Sigmoid colon (tissue), 4 donors: Measurements from ENCODE around the gene LLPH.

Source experiments
- EP300 ChIP-seq, 4 donors: sonication (generic); formaldehyde crosslinking; IDR thresholded peaks; one replicate each; pipeline ENCODE4 v1.6.1; 2017; ENCODE audit warnings: antibody characterized with exemption in 4 of 4
- POLR2A ChIP-seq, 2 donors: fragments of 450-650 bp; IDR thresholded peaks; one replicate each; pipeline ENCODE4 v1.6.1; 2016; ENCODE audit warnings: antibody characterized with exemption in 2 of 2, mild to moderate bottlenecking in 2 of 2, moderate library complexity in 2 of 2
- POLR2AphosphoS5 ChIP-seq, 4 donors: sonication (generic); formaldehyde crosslinking; IDR thresholded peaks; one replicate each; pipeline ENCODE4 v1.6.1; 2017; ENCODE audit warnings: antibody characterized with exemption in 4 of 4
- TF ChIP-seq, protein P1 (sequence below), 4 experiments: fragments of 450-650 bp in 3 of 4; fragments of 200-600 bp in 1 of 4; IDR thresholded peaks; one replicate each; pipeline ENCODE4 v1.5.1; 2016 to 2019; ENCODE audit warnings: antibody characterized with exemption in 4 of 4, mild to moderate bottlenecking in 3 of 4, moderate library complexity in 2 of 4

DNA sequence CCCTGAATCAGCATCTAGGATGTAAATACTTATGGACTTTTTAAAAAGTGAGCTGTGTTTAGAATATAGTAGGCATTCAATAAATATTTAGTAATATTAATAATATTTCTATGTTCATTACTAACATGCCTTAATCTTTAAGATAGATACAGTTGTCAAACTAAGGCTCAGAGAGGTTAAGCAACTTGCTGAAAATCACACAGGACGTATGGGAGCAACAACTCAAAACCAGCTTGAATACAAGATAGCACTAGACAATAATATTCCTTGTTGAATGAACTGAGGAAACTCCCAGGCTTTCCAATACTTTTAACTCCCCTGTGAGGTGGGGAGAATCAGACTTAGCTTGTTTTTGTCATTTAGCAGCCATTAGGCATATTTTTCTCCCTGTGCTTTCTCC is 45.3 kb downstream of the LLPH start:
- TF ChIP-seq, protein P1, sequence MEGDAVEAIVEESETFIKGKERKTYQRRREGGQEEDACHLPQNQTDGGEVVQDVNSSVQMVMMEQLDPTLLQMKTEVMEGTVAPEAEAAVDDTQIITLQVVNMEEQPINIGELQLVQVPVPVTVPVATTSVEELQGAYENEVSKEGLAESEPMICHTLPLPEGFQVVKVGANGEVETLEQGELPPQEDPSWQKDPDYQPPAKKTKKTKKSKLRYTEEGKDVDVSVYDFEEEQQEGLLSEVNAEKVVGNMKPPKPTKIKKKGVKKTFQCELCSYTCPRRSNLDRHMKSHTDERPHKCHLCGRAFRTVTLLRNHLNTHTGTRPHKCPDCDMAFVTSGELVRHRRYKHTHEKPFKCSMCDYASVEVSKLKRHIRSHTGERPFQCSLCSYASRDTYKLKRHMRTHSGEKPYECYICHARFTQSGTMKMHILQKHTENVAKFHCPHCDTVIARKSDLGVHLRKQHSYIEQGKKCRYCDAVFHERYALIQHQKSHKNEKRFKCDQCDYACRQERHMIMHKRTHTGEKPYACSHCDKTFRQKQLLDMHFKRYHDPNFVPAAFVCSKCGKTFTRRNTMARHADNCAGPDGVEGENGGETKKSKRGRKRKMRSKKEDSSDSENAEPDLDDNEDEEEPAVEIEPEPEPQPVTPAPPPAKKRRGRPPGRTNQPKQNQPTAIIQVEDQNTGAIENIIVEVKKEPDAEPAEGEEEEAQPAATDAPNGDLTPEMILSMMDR (IDR thresholded peaks at IDR 0.05): no peak
- TF ChIP-seq POLR2AphosphoS5 (IDR thresholded peaks at IDR 0.05) (no peak), POLR2A (IDR thresholded peaks at IDR 0.05) (no peak), EP300 (IDR thresholded peaks at IDR 0.05) (no peak)
